Upper lobe of left lung (tissue), 6 donors: ENCODE results near the gene BAD. TPM values are rescaled to one million over a fixed set of nuclear protein-coding genes. Genes with fewer than 3 reads are reported as not detected.

ENCODE experiments used
- ATAC-seq, 2 donors: fragments of 200-7000 bp; cut with Tn5 transposase; one replicate each; pipeline ENCODE4 v1.9.1; 2022; ENCODE audit warnings: mild to moderate bottlenecking in 2 of 2, moderate library complexity in 2 of 2; ENCODE audit not compliant: low FRiP score in 2 of 2
- DNase-seq, 2 donors: peaks; one replicate each; pipeline ENCODE4 v3.0.0-alpha.2; 2019 to 2020
- H3K27ac ChIP-seq, 4 donors: fragments of 200-600 bp; sonication (generic); one replicate each; pipeline ENCODE4 v1.5.1; 2016 to 2019
- H3K27me3 ChIP-seq, 4 donors: fragments of 200-600 bp; sonication (generic); one replicate each; pipeline ENCODE4 v1.5.1; 2017 to 2019
- H3K36me3 ChIP-seq, 4 donors: fragments of 200-600 bp; sonication (generic); one replicate each; pipeline ENCODE4 v1.5.1; 2016 to 2019
- H3K4me1 ChIP-seq, 4 donors: fragments of 200-600 bp; sonication (generic); one replicate each; pipeline ENCODE4 v1.5.1; 2018 to 2019
- H3K4me3 ChIP-seq, 4 donors: fragments of 200-600 bp; sonication (generic); one replicate each; pipeline ENCODE4 v1.5.1; 2017 to 2019; ENCODE audit warnings: mild to moderate bottlenecking in 2 of 4, moderate library complexity in 1 of 4
- H3K9me3 ChIP-seq, 4 donors: fragments of 200-600 bp; sonication (generic); one replicate each; pipeline ENCODE4 v1.5.1; 2018 to 2019
- EP300 ChIP-seq, 4 donors: sonication (generic); formaldehyde crosslinking; IDR thresholded peaks; one replicate each; pipeline ENCODE4 v1.5.1; 2017; ENCODE audit warnings: antibody characterized with exemption in 4 of 4, control low read depth in 2 of 4
- POLR2A ChIP-seq, 4 donors: fragments of 450-650 bp; IDR thresholded peaks; one replicate each; pipeline ENCODE4 v1.5.1; 2016 to 2017; ENCODE audit warnings: antibody characterized with exemption in 4 of 4, mild to moderate bottlenecking in 2 of 4
- POLR2AphosphoS5 ChIP-seq, 2 donors: sonication (generic); formaldehyde crosslinking; IDR thresholded peaks; one replicate each; pipeline ENCODE4 v1.5.1; 2017; ENCODE audit warnings: antibody characterized with exemption in 2 of 2
- WGBS, 2 donors: methylation state at CpG; one replicate each; pipeline ENCODE4 v1.1.5; 2017 to 2018; 5-methylcytosine and 5-hydroxymethylcytosine counted together
- total RNA-seq, 6 donors: library from RNA; depleted of rRNA in 4 of 6; stranded (reverse); fragments of >200 nt in 4 of 6; gene quantifications; one replicate each; pipeline versions ENCODE4 v1.1.0 to v1.2.1, GENCODE V29; 2016 to 2021
- TF ChIP-seq, protein P1 (sequence below), 6 experiments: fragments of 450-650 bp in 4 of 6; fragments of 200-600 bp in 2 of 6; sonication (generic) in 2 of 6; IDR thresholded peaks; one replicate each; pipeline ENCODE4 v1.5.1; 2016 to 2019; ENCODE audit warnings: antibody characterized with exemption in 6 of 6
- donor health status: DM: no; HTN: no; CAD: no; lungs with moderate emphysema.
- donor health status: DM: no; HTN: yes; CAD: no; lungs with severe emphysema.

Gene BAD
- total RNA-seq, 6 donors from 2014 or later, result 59.7 to 150 (median 80.1) TPM

DNA sequence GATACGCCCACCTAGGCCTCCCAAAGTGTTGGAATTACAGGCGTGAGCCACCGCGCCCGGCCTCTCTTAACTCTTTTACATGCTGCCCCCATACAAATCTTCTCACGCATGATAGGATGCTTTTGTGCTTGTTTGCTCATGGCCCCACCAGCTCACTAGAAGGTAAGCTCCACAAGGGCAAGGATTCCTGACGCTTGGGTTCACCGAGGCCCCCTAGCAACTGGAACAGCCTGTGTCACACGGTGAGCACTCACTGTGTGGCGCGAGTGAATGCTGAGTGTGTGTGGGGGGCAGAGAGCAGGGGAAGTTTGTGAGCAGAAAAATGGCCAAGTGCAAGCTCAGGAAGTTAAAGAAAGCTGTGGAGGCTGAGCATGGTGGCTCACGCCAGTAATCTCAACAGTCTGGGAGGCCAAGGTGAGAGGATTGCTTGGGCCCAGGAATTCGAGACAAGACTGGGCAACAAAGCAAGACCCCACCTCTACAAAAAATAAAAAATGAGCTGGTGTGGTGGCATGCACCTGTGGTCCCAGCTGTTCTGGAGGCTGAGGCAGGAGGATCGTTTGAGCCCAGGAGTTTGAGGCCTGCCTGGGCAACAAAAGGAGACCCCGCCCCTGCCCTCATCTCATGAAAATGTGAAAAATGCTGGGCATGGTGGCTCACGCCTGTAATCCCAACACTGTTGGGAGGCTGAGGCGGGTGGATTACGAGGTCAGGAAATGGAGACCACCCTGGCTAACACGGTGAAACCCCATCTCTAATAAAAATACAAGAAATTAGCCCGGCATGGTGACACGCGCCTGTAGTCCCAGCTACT is 2.3 kb downstream of the BAD start:
- Histone ChIP-seq H3K9me3 (no peaks in the 10 kb centered on the region), H3K4me1 (peaks cover 16 to 31% (median 24%) of the 10 kb centered on the region in 4 donors), H3K36me3 (peaks cover 0 to 26% (median 19%) of the 10 kb centered on the region in 4 donors), H3K27me3 (no peaks in the 10 kb centered on the region), H3K4me3 (no peak overlapping the region), H3K27ac (no peak overlapping the region)
- DNase-seq, result no peak
- WGBS, 2 donors, result 94 to 95% methylated on average over 22 of the region's 22 CpGs
- no peak for ATAC-seq
- TF ChIP-seq, protein P1, sequence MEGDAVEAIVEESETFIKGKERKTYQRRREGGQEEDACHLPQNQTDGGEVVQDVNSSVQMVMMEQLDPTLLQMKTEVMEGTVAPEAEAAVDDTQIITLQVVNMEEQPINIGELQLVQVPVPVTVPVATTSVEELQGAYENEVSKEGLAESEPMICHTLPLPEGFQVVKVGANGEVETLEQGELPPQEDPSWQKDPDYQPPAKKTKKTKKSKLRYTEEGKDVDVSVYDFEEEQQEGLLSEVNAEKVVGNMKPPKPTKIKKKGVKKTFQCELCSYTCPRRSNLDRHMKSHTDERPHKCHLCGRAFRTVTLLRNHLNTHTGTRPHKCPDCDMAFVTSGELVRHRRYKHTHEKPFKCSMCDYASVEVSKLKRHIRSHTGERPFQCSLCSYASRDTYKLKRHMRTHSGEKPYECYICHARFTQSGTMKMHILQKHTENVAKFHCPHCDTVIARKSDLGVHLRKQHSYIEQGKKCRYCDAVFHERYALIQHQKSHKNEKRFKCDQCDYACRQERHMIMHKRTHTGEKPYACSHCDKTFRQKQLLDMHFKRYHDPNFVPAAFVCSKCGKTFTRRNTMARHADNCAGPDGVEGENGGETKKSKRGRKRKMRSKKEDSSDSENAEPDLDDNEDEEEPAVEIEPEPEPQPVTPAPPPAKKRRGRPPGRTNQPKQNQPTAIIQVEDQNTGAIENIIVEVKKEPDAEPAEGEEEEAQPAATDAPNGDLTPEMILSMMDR (IDR thresholded peaks at IDR 0.05), result no peak
- TF ChIP-seq POLR2AphosphoS5 (IDR thresholded peaks at IDR 0.05), result no peak
- TF ChIP-seq POLR2A (IDR thresholded peaks at IDR 0.05), result no peak
- no peak for TF ChIP-seq EP300 (IDR thresholded peaks at IDR 0.05)

DNA sequence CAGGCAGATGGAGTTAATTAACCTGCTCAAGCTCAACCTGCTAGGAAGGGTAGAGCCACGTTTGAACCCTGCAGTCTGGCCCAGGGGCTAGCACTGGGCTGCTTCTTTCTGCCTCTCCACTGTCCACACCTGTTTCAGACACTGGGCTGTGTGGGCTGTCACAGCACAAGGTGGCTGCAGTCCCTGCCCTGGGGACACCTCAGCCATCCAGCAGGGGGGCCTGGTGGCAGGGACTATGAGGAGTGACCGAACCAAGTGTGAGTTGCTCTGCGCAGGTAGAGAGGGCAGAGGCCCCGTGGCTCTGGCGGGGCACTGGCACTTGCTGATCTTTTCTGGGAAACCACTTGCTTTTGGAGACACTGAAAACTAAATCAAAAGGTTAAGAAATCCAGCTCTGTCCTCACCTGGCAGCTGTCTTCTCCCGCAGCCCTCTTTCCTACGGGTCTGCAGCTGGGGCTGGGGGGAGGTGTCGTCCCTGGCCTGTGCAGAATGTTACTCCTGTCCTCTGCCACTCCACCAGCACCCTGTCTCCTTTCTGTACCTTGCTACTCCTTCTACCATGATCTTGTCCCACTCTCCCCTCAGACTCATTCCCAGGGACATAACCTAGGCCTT is 5.8 kb downstream of the BAD start:
- H3K4me3 ChIP-seq, result no peak overlapping the region
- H3K27ac ChIP-seq, result no peak overlapping the region
- DNase-seq (no peak), ATAC-seq (no peak)
- H3K36me3 ChIP-seq, result peaks cover 0 to 40% (median 26%) of the 10 kb centered on the region in 4 donors
- TF ChIP-seq POLR2A (IDR thresholded peaks at IDR 0.05), result no peak
- no peak for TF ChIP-seq POLR2AphosphoS5 (IDR thresholded peaks at IDR 0.05)
- TF ChIP-seq, protein P1 (IDR thresholded peaks at IDR 0.05), result no peak
- no peak for TF ChIP-seq EP300 (IDR thresholded peaks at IDR 0.05)
- H3K4me1 ChIP-seq, result peaks cover 5 to 24% (median 8%) of the 10 kb centered on the region in 4 donors
- 89 to 93% methylated on average over 8 of the region's 8 CpGs for WGBS, 2 donors
- H3K27me3 ChIP-seq, result no peaks in the 10 kb centered on the region
- H3K9me3 ChIP-seq, result no peaks in the 10 kb centered on the region

DNA sequence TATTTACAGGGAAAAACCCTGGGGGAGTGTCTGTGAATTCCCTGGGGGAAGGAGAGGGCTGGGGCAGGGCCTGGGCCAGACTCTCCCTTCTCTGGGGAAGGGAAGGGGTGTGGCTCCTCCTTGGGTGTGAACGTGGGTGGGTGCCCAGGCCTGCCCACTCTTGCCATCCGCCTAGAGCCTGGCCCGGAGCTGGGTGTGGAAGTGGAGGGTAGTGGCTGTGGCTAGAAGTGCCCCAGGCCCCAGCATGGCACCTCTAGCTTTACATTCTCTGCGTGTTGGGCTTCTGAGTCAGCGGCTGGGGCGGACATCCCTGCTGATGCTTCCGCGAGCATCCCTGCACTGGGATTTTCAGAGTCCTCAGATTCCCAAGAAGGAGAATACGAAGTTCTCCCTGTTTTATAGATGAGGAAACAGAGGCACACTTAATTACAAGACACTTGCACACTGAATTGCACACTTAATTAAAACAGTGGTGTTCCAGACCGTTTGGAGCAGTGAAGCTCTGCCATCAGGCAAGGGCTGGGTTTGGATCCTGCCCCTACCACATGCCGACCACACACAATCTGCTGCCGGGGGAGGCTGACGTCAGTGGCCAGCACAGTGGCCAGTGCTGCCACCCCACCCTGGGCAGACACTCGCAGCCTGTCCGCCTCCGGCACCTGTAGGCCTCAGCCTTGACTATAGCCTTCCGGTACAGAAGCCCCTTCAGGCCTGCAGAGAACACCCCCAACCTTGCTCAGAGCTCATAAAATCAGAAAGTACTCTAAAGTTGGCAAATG is 7.6 kb downstream of the BAD start:
- TF ChIP-seq POLR2AphosphoS5 (IDR thresholded peaks at IDR 0.05) (no peak), EP300 (IDR thresholded peaks at IDR 0.05) (no peak), POLR2A (IDR thresholded peaks at IDR 0.05) (no peak)
- TF ChIP-seq, protein P1 (IDR thresholded peaks at IDR 0.05), result no peak
- DNase-seq (no peak), ATAC-seq (peak; percentile 11 to 43)
- peaks cover 4 to 21% (median 10%) of the 10 kb centered on the region in 4 donors for H3K4me1 ChIP-seq
- no peak overlapping the region for H3K27ac ChIP-seq
- peaks cover 0 to 35% (median 20%) of the 10 kb centered on the region in 4 donors for H3K36me3 ChIP-seq
- H3K4me3 ChIP-seq, result no peak overlapping the region
- no peaks in the 10 kb centered on the region for H3K9me3 ChIP-seq
- H3K27me3 ChIP-seq, result no peaks in the 10 kb centered on the region
- 76 to 82% methylated on average over 10 to 17 of the region's 17 CpGs for WGBS, 2 donors

DNA sequence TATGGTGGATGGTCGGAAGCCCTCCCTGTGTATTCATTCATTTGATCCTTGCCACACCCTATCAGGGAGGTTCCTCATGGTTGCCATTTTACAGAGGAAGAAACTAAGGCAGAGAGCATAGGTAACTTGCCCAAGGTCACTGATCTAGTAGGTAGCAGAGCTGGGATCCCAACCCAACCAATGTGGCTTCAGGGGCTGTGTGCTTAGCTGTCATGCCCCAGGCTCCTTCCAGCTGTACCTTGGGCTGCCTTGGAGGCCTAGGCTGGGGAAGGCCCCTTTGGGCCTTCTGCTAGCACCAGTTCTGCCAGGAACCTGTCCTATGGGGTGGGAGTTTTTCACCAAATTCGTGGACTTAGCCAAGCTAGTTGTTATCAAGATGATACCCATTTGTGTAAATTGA is 8.6 kb downstream of the BAD start:
- TF ChIP-seq POLR2A (IDR thresholded peaks at IDR 0.05), result no peak
- TF ChIP-seq EP300 (IDR thresholded peaks at IDR 0.05), result no peak
- TF ChIP-seq, protein P1 (IDR thresholded peaks at IDR 0.05), result no peak
- TF ChIP-seq POLR2AphosphoS5 (IDR thresholded peaks at IDR 0.05), result no peak
- peaks cover 0 to 32% (median 17%) of the 10 kb centered on the region in 4 donors for H3K36me3 ChIP-seq
- DNase-seq (no peak), ATAC-seq (no peak)
- no peaks in the 10 kb centered on the region for H3K27me3 ChIP-seq
- H3K9me3 ChIP-seq, result no peaks in the 10 kb centered on the region
- H3K27ac ChIP-seq, result peak overlapping the region in 1 of 4 donors; percentile 30
- H3K4me3 ChIP-seq, result no peak overlapping the region
- H3K4me1 ChIP-seq, result peaks cover 7 to 25% (median 13%) of the 10 kb centered on the region in 4 donors
- WGBS, 2 donors, result 83 to 97% methylated on average over 2 of the region's 2 CpGs
